ENCODE results near the gene CYB561D2.

The CYB561D2 gene

DNA sequence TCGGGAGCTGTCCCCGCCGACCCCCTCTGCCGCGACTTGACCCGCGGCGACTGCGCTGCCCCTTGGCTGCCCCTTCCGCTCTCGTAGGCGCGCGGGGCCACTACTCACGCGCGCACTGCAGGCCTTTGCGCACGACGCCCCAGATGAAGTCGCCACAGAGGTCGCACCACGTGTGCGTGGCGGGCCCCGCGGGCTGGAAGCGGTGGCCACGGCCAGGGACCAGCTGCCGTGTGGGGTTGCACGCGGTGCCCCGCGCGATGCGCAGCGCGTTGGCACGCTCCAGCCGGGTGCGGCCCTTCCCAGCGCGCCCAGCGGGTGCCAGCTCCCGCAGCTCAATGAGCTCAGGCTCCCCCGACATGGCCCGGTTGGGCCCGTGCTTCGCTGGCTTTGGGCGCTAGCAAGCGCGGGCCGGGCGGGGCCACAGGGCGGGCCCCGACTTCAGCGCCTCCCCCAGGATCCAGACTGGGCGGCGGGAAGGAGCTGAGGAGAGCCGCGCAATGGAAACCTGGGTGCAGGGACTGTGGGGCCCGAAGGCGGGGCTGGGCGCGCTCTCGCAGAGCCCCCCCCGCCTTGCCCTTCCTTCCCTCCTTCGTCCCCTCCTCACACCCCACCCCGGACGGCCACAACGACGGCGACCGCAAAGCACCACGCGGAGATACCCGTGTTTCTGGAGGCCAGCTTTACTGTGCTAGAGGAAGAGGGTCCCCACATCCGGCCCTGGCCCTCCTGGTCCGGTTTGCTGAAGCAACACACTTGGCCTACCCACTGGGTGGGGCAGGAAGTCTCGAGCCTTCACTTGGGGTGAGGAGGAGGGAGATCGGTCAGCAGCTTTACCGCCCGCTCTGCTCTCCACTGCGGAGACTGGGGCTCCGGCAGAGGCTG is 10.0 kb upstream of the CYB561D2 start, which contains the start of gene RASSF1:
TSS of gene RASSF1 (minus strand) at position 389 of the 882 bp plus-strand sequence. CDS start at position 358, 31 bp downstream.
- FAIRE-seq: peak; percentile 76

DNA sequence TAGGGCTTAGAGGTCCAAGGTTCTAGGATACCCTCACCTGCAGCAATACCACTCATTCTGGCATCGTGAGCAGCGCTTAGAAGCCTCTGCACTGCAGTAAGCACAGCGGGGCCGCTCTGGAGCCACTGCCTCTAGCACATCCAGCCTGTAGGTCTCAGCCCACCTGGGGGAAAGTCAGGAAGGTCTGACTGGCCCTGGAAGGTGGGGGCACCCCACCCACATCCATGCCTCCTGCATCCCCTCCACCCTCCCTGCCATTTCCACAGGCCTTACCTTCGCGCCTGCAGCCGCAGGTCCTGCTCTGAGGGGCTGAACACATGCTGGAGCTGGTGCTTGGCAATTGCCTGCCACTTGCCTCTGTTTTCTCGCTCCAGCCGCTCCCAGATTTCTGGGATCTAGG is 9.1 kb upstream of the CYB561D2 start:
- no peak for FAIRE-seq
- DNase-seq (ENCODE audit: insufficient read length, low spot score): no peak

More for the DNA sequence above, 10.0 kb upstream of the CYB561D2 start, which contains the start of gene RASSF1:
- peak; percentile 65 for DNase-seq (ENCODE audit: insufficient read length, low spot score)

DNA sequence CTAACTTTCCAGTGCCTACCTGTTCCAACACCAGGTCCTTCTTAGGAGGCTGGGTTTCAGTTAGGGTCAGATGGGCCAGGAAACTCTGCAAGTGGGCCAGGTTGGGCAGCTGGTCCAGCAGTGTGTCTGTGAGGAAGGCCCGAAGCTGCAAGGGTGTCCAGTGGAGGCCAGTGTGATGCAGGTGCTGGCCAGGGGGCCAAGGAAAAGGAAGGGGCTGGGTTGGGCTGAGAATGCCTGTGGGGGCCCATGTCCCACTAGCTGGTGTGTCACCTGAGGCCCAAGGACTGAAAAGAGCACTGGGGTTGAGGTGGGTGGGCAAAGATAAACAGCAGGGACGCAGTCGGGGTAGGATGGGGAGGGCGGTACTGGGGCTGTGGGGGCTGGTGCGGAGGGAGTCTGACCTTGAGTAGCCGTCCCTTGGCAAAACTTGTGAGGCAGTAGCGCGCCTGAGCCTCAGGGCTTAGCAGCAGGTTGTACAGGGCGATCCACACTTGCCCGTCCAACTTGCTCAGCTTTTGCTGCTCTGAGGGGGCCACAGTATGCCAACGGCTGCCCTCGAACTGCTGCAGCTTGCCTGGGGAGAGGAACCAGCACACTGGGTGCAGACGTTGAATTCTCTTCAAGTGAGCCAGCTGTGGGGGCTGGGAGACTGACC is 8.5 kb upstream of the CYB561D2 start:
- no peak for FAIRE-seq
- no peak for DNase-seq (ENCODE audit: insufficient read length, low spot score)

DNA sequence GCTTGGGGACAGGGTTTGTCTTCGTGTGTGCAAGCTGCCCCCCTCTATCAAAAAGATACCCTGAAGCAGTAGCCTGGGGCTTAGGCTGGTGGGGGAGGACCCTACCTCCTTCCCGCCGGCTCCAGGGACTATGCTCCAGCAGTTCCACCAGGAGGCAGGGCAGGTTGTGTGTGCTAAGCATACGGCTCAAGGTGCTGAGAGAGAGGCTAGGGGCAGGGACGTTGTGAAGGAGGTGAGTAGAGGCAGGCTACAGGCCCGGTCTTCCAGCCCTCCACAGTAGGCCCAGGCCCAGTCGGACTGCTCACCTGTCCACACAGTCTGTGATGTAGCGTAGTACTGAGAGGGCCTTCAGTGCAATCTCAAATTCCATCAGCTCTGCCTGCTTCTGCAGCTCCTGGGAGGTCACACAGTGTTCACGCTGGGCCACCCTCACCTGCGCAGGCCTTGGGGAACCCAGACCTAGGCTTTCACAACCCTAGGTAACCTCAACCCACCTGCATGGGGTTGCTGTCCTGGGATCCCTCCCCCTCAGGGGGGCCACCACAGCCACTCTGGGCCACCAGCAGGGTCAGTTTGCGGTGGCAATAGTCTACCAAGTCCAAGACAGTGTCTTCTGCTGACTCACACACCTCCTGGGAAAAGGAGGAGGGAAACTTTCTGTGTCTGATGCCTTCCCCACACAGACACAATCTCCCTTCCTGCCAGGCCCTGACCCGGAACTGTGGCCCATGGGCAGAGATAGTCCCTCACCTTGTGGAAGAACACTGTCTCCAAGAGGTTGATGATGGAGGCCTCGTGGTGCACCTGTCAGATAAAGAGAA is 7.6 kb upstream of the CYB561D2 start:
- FAIRE-seq: no peak
- no peak for DNase-seq (ENCODE audit: insufficient read length, low spot score)

DNA sequence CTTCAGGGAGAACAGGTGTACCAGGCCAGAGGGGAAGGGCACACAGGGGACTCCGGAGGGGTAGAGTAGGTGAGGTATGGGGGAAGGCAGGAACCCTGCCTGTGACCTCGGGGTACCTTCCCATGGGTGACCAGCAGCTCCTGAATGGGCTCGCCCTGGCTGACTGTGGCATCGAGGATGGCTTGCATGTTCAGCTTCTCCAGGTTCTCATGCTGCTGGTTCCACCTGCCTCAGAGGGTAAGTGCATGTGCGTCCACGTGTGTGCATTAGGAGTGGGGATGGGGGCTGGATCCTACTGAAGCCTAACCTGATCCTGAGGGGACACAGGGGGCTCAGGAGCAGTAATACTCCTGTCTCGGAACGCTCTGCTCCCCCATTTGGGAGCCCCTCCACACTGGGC is 5.7 kb upstream of the CYB561D2 start:
- no peak for DNase-seq (ENCODE audit: insufficient read length, low spot score)
- FAIRE-seq: no peak

DNA sequence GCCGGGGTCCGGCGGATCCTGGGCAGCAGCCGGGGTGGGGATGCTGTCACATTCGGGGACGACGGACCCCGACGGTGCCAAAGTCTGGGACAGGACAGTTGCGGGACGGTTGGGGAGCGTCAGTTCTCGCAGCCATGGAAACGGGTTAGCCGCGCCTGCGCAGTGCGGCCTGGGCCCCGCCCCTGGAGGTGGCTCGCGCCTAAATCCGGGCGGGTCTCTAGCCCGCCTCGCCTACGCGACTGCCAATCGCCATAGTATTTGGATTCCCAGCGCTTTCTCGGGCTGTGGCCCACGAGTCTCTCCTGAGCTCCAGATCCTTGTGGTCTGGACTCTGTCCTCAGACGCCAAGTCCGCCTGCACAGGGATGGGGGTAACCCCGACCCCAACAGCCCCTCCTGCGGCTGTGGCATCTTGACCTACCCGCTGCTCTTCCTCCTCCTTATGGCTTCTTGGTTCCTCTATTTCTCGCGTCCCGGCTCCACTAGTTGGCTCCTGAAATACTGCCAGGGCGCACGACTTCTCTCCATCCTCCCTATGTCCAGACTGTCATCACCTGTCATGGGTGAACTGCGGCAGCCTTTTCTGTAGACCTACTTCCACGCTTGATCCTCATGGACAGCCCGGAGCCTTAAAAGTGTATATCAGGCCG is 5.0 kb upstream of the CYB561D2 start, which contains the start of gene ZMYND10:
TSS of gene ZMYND10 (minus strand) at position 147 of the 649 bp plus-strand sequence. CDS start 153 bp downstream, outside the sequence.
- peak; percentile 97 for FAIRE-seq
- no peak for DNase-seq (ENCODE audit: insufficient read length, low spot score)

DNA sequence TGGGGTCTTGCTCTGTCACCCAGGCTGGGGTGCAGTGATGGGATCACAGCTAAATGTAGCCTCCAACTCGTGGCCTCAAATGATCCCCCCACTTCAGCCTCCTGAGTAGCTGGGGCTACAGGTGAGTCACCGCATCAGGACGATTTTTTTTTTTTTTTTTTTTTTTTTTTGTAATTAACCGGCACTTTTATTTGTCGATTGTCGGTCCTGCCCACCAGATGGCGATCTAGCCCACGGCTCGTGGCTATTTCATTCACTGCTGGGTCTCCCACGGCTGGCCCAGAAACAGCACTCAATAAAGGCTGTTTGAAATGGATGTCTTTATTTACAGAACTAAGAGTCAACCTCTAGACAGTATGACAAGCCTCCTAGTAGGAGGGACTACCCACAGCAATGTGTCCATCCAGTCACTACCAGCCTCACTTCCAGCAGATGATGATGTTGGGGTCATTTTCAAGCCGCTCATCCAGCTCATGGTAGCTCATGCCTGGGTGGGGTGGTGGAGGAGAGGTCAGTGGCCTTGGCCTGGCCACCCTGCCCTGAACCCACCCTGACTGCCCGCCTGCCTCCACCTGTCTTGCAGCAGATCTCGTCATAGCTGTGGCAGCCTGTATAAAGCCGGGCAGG is 3.4 kb upstream of the CYB561D2 start:
- no peak for DNase-seq (ENCODE audit: insufficient read length, low spot score)
- peak; percentile 91 for FAIRE-seq

DNA sequence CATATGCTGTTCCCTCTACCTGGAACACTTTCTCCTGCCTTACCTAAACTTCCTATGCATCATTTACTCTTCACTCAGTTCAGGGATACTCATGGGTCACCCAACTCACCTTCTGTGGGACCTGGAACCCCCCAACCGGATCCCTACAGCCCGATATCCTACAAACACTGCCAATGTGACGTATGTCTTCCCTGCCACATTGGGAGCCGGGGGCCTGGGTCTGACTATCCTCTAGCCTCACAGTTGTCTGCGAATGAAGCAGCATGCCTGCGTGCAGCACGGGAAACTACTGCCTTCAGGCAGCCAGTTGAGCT is 492 bp upstream of the CYB561D2 start:
- DNase-seq (ENCODE audit: insufficient read length, low spot score) (no peak), FAIRE-seq (peak; percentile 28)

DNA sequence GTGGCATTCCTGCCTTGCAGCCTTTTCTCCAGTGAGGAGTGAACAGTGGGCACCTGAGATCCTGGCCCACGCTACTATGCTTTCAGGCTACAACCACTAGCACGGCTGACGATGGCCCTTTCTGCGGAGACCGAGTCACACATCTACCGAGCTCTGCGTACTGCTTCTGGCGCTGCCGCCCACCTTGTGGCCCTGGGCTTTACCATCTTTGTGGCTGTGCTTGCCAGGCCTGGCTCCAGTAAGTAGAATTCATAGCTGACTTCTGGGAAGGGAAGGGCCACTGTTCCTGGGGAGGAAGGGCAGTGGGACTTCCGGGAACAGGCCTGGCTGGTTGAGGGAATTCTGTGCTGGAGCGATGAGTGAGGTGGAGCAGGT is 648 bp downstream of the CYB561D2 start:
- DNase-seq (ENCODE audit: insufficient read length, low spot score) (no peak), FAIRE-seq (no peak)

DNA sequence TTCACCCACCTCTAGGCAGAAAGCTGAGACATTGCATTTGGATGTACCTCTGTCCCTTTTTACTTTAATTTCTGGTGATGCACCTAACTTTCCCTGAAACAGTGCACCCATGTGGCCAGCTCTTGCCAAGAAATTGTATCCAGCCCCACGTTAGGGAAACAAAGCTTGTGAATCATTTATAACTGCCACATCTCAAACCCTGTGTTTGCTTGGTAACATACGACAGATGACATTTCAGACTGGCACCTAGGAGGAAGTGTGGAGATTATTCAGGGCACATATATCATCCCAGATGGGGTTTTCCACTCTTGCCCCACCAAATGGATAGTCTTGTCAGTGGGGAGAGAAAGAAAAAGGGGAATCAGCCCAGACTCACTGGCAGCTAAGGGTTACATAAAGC is 2.1 kb downstream of the CYB561D2 start:
- DNase-seq (ENCODE audit: insufficient read length, low spot score) (no peak), FAIRE-seq (no peak)

DNA sequence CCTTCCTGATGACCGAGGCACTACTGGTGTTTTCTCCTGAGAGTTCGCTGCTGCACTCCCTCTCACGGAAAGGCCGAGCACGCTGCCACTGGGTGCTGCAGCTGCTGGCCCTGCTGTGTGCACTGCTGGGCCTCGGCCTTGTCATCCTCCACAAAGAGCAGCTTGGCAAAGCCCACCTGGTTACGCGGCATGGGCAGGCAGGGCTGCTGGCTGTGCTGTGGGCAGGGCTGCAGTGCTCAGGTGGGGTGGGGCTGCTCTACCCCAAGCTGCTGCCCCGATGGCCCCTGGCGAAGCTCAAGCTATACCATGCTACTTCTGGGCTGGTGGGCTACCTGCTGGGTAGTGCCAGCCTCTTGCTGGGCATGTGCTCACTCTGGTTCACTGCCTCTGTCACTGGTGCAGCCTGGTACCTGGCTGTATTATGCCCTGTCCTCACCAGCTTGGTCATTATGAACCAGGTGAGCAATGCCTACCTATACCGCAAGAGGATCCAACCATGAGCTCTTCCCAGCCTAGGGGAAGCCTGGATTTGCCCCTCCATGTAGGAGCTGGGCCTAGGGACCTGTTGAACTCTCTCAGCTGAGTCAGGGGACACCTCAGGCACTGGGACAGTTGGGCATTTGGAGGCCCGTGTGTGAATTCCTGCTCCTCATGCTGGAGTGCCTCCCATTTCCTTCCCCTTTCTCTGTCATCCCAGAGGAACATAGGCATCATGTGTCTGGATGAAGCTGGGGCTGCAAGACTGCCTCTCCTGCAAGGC is 2.8 kb downstream of the CYB561D2 start:
- FAIRE-seq (no peak), DNase-seq (ENCODE audit: insufficient read length, low spot score) (no peak)

DNA sequence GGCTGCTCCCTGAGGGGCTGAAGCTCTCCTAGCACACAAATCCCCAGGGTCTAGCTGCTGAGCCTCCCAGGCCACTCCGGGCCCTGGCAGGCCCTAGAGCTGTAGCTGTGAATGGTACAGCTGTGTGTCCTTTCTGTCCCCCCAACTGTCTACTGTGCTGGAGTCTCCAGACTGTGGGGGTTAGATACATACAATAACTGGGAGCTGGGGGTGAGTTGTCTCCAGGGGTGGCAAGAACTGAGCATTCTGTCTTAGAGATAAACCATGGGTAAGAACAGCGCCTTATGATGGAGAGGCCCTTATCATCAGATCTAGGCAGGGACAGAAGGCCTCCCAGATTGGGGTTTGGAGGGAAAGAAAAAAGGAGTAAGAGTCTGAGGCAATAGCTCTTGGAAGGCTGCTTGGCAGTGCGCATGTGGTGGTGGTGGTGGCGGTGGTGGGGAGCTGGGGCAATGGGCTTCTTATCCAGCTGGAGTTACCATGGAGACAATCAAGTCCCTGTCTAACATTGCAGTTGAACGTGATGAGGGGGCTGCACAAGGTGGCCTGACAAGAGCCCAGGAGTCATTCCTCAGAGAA is 3.6 kb downstream of the CYB561D2 start:
- no peak for DNase-seq (ENCODE audit: insufficient read length, low spot score)
- no peak for FAIRE-seq

DNA sequence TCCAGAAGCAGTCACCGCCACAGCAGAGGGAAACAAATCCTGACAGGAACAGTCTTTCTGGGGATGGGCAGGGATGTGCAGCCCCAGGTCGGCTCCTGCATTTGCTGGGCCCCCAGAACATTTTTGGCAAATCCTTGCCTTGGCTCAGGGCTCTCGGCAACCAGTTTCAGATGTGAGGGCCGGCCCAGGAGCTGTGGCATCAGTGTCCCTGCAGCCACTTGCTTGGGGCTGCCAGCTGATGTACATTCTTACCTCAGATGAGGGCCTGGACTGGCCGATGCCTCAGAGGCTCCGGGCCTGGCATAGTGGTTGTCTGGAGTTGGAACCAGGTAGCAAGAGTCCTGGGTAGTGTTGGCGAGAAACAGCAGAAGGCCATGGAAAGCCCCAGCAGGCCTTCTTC is 4.2 kb downstream of the CYB561D2 start:
- no peak for FAIRE-seq

DNA sequence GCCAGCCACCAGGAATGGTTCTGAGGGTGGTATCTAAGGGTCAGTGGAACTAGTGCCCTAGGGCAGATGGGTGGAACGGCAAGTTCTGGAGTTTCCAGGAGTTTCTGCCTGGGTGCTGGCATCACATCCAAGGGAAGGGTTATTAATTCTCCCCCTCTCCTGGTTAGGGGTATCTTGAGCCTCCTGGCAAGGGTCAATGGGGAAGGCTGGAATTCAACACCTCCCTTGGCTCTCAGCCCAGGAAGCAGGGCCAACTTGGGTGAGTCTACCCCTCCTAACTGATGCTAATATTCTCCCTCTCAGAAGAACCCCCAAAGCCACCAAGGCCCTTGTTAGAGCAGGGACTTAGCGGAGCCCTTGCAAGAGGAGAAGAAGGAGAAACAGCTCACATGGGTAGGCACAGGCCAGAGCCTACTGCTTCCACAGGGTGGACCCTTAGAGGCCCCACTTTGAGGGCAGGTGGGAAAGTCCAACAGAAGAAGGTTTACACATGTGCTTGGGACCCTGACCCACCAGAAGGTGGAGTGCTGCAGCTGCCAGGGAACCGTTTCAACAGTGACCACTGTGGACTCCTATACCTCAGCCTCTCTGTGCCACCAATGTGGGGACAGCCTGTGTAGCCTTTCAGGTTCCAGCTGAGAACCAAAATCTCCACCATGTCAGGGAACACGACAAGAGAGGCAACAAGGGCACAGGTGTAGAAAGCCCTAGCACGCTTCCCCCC is 5.3 kb downstream of the CYB561D2 start:
- no peak for FAIRE-seq

More for the DNA sequence above, 4.2 kb downstream of the CYB561D2 start:
- no peak for DNase-seq (ENCODE audit: insufficient read length, low spot score)

DNA sequence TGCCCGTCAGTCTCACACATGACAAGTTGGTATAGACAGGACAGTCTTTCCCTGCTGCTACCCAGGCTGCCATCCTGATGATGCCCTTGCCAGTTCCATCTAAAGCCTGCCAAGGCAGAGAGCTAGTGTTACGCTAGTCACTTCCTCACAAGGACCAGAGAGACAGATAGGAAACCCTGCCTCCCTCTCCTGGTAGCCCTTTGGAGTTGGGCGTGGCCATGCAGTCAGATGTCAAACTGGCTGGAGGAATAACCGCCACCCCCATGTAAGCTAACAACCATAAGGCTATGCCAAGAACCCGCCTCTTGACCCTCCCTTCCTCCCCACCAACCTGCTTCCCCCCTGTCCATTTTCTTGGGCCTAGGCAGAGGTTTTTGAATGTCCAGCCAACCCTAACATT is 5.9 kb downstream of the CYB561D2 start:
- DNase-seq (ENCODE audit: insufficient read length, low spot score) (no peak), FAIRE-seq (no peak)

More for the DNA sequence above, 5.3 kb downstream of the CYB561D2 start:
- DNase-seq (ENCODE audit: insufficient read length, low spot score): no peak

DNA sequence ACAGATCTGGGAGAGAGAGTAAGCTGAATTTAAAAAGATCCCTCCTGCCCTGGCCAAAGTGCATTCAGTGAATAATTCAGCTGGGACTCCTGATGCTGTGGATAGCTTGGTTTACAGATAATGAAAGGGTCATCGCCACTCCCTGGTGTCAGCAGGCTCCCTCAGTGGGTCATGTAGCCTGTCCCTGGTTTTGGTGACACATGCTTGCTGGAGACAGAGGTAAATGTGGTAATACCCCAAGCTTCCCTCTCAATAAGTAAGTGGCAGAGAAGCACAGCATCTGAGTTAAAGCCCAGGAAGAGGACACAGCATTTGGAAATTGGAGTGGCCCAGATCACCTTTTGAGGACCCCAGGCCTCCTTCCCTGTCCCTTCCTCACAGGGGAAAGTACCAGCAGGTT is 6.8 kb downstream of the CYB561D2 start:
- no peak for FAIRE-seq
- no peak for DNase-seq (ENCODE audit: insufficient read length, low spot score)

DNA sequence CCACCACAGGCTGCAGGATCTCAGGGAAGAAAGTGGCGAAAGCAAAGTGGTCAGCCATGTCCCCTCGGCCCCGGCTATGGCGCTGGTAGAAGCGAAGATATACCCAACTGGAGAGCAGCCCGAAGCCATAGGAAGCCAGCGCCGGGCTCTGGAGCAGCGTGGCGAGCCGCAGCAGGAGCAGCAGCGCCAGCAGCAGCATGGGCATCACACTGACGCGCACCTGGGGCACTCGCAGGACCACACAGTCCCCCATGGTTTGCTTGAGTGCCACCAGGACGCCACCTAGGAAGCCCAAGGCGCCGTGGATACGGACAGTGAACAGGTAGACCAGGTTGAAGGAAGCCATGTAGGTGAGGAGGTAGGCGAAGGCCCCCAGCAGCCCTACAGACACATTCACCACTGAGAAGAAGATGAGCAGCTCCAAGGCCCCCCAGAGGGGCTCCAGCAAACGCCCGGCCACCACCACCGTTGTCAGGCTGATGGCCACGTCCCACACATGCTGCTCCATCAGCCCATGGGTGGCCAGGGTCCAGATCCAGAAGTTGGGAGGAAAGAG is 7.8 kb downstream of the CYB561D2 start:
- FAIRE-seq: no peak
- no peak for DNase-seq (ENCODE audit: insufficient read length, low spot score)

All from GM19239 (cell line).